GM12875 (cell line): ENCODE data around the gene TCF7.

Experiments used
- H3K4me3 ChIP-seq: one replicate; pipeline ENCODE4 v1.5.1; 2011; ENCODE audit warnings: low read depth, low read length, control low read depth
- CTCF ChIP-seq: IDR thresholded peaks from 2 replicates; pipeline ENCODE4 v1.5.1; 2011; ENCODE audit warnings: low read depth, mild to moderate bottlenecking, control low read depth, inconsistent platforms, low read length, moderate library complexity, borderline replicate concordance; ENCODE audit not compliant: insufficient read depth

The TCF7 gene

GRCh38 chr5:134075102-134075501 lies 39.4 kb upstream of the TCF7 start:
- TF ChIP-seq CTCF: no peak
- H3K4me3 ChIP-seq: no peak overlapping the region

GRCh38 chr5:134077926-134078580 lies 36.4 kb upstream of the TCF7 start:
- no peak for TF ChIP-seq CTCF
- no peak overlapping the region for H3K4me3 ChIP-seq

GRCh38 chr5:134079748-134080581 lies 34.5 kb upstream of the TCF7 start:
- H3K4me3 ChIP-seq: no peak overlapping the region
- no peak for TF ChIP-seq CTCF

GRCh38 chr5:134082264-134082992 lies 32.1 kb upstream of the TCF7 start:
- no peak overlapping the region for H3K4me3 ChIP-seq
- no peak for TF ChIP-seq CTCF

- TF ChIP-seq CTCF: no peak
- no peak overlapping the region for H3K4me3 ChIP-seq
These were observed 31.0 kb upstream of the TCF7 start for GRCh38 chr5:134083517-134083916.

GRCh38 chr5:134084022-134084565 lies 30.4 kb upstream of the TCF7 start:
- no peak for TF ChIP-seq CTCF
- H3K4me3 ChIP-seq: no peak overlapping the region
